HTERT RPE-1 (cell line): ENCODE results near the gene REG1B.

ENCODE experiments used
- in situ Hi-C: fragments of 300-500 bp; cut with MboI; formaldehyde crosslinking; loops from 4 replicates; pipeline ENCODE4 v1.14.3; 2020; ENCODE audit warnings: low sequenced_read_pairs

Gene REG1B

GRCh38 chr2:79087785-79088364 lies at the start of gene REG1B:
TSS of gene REG1B (minus strand) at chr2:79087993. CDS start at chr2:79087612, 381 bp downstream.
- in situ Hi-C loops = no loop called here

- in situ Hi-C loops = no loop called here
Observed at GRCh38 chr2:79131687-79132086, 43.9 kb upstream of the REG1B start.

GRCh38 chr2:79129804-79130203 lies 42.0 kb upstream of the REG1B start:
- in situ Hi-C loops = no loop called here

- in situ Hi-C loops = no loop called here
Observed at GRCh38 chr2:79129260-79129659, 41.5 kb upstream of the REG1B start.

GRCh38 chr2:79128406-79128805 lies 40.6 kb upstream of the REG1B start:
- in situ Hi-C loops = no loop called here

- in situ Hi-C loops = no loop called here
Observed at GRCh38 chr2:79125721-79125985, 37.9 kb upstream of the REG1B start.

- in situ Hi-C loops = no loop called here
Observed at GRCh38 chr2:79124907-79125720, 37.3 kb upstream of the REG1B start.

- in situ Hi-C loops = no loop called here
Observed at GRCh38 chr2:79122676-79123075, 34.9 kb upstream of the REG1B start.

GRCh38 chr2:79120194-79120713 lies 32.5 kb upstream of the REG1B start, which contains the start of gene REG1A:
TSS of gene REG1A (plus strand) at chr2:79120488. CDS start at chr2:79120862, 374 bp downstream.
- in situ Hi-C loops = no loop called here

- in situ Hi-C loops = no loop called here
Observed at GRCh38 chr2:79116997-79117928, 29.5 kb upstream of the REG1B start.

- in situ Hi-C loops = no loop called here
Observed at GRCh38 chr2:79114797-79115494, 27.2 kb upstream of the REG1B start.

- in situ Hi-C loops = no loop called here
Observed at GRCh38 chr2:79112269-79112668, 24.5 kb upstream of the REG1B start.

- in situ Hi-C loops = no loop called here
Observed at GRCh38 chr2:79105259-79105658, 17.5 kb upstream of the REG1B start.

GRCh38 chr2:79103214-79103613 lies 15.4 kb upstream of the REG1B start:
- in situ Hi-C loops = no loop called here

- in situ Hi-C loops = no loop called here
Observed at GRCh38 chr2:79101024-79101423, 13.2 kb upstream of the REG1B start.

GRCh38 chr2:79100285-79100684 lies 12.5 kb upstream of the REG1B start:
- in situ Hi-C loops = no loop called here

GRCh38 chr2:79099140-79099686 lies 11.4 kb upstream of the REG1B start:
- in situ Hi-C loops = no loop called here

- in situ Hi-C loops = no loop called here
Observed at GRCh38 chr2:79097843-79098242, 10.1 kb upstream of the REG1B start.

- in situ Hi-C loops = no loop called here
Observed at GRCh38 chr2:79090693-79091092, 2.9 kb upstream of the REG1B start.

- in situ Hi-C loops = no loop called here
Observed at GRCh38 chr2:79086255-79086654, 1.5 kb downstream of the REG1B start.
